Dermis blood vessel endothelial cell (primary cell): ENCODE measurements around the gene PKHD1. TPM values are rescaled to one million over a fixed set of nuclear protein-coding genes. Genes with fewer than 3 reads are reported as not detected.
"Not testable (repeated sequence)": the region's sequence is repeated elsewhere in the genome, so short reads cannot be mapped to it uniquely, and the experiment has no call there.

Experiments
- DNase-seq: peaks from one replicate; pipeline ENCODE4 v3.0.0; 2010
- total RNA-seq: library from RNA; depleted of rRNA; stranded (reverse); fragments of >200 nt; gene quantifications from 2 replicates; pipeline ENCODE4 v1.2.3, GENCODE V29; 2014

PKHD1 gene
- total RNA-seq, 1 donor from 2014 or later = 0.17 TPM

- not testable (repeated sequence) for DNase-seq
Observed at GRCh38 chr6:51918347-51918746, 169.1 kb downstream of the PKHD1 start.

- DNase-seq = no peak
Observed at GRCh38 chr6:51915098-51915497, 172.3 kb downstream of the PKHD1 start.

- DNase-seq = no peak
Observed at GRCh38 chr6:51913265-51913664, 174.1 kb downstream of the PKHD1 start.

- no peak for DNase-seq
Observed at GRCh38 chr6:51910851-51911250, 176.6 kb downstream of the PKHD1 start.

GRCh38 chr6:51908243-51908642, 179.2 kb downstream of the PKHD1 start:
- no peak for DNase-seq

- DNase-seq = no peak
Observed at GRCh38 chr6:51901766-51902764, 185.3 kb downstream of the PKHD1 start.

- no peak for DNase-seq
Observed at GRCh38 chr6:51893366-51893765, 194.0 kb downstream of the PKHD1 start.

- no peak for DNase-seq
Observed at GRCh38 chr6:51892750-51893149, 194.7 kb downstream of the PKHD1 start.

- no peak for DNase-seq
Observed at GRCh38 chr6:51892339-51892738, 195.1 kb downstream of the PKHD1 start.

GRCh38 chr6:51891784-51892183, 195.6 kb downstream of the PKHD1 start:
- DNase-seq = no peak

- DNase-seq = no peak
Observed at GRCh38 chr6:51887859-51888258, 199.6 kb downstream of the PKHD1 start.

- DNase-seq = no peak
Observed at GRCh38 chr6:51885957-51886356, 201.5 kb downstream of the PKHD1 start.

GRCh38 chr6:51868591-51869355, 218.6 kb downstream of the PKHD1 start:
- DNase-seq = no peak

GRCh38 chr6:51866867-51867266, 220.5 kb downstream of the PKHD1 start:
- no peak for DNase-seq

- DNase-seq = no peak
Observed at GRCh38 chr6:51865996-51866395, 221.4 kb downstream of the PKHD1 start.

GRCh38 chr6:51865176-51865575, 222.2 kb downstream of the PKHD1 start:
- DNase-seq = no peak

- no peak for DNase-seq
Observed at GRCh38 chr6:51857134-51857533, 230.3 kb downstream of the PKHD1 start.

- no peak for DNase-seq
Observed at GRCh38 chr6:51856508-51856907, 230.9 kb downstream of the PKHD1 start.

- peak; percentile 75 for DNase-seq
Observed at GRCh38 chr6:51855310-51856082, 231.9 kb downstream of the PKHD1 start.

- DNase-seq = no peak
Observed at GRCh38 chr6:51854876-51855275, 232.5 kb downstream of the PKHD1 start.

- no peak for DNase-seq
Observed at GRCh38 chr6:51854347-51854746, 233.1 kb downstream of the PKHD1 start.

- DNase-seq = not testable (repeated sequence)
Observed at GRCh38 chr6:51853109-51853508, 234.3 kb downstream of the PKHD1 start.

- no peak for DNase-seq
Observed at GRCh38 chr6:51846531-51846930, 240.9 kb downstream of the PKHD1 start.
